Tibial nerve (tissue), 4 donors: Measurements from ENCODE around the gene RCN2. TPM values are rescaled to one million over a fixed set of nuclear protein-coding genes. Genes with fewer than 3 reads are reported as not detected.

Experiments used
- DNase-seq, 2 donors: peaks; one replicate each; pipeline ENCODE4 v3.0.0-alpha.2; 2019; ENCODE audit warnings: low spot score in 2 of 2
- H3K27ac ChIP-seq, 4 donors: fragments of 200-600 bp; sonication (generic) in 3 of 4; one replicate each; pipeline ENCODE4 v1.5.1; 2017 to 2019; ENCODE audit warnings: mild to moderate bottlenecking in 1 of 4
- H3K27me3 ChIP-seq, 2 donors: fragments of 200-600 bp; sonication (generic) in 1 of 2; one replicate each; pipeline versions ENCODE4 v1.5.1 to v1.6.0; 2017 to 2019
- H3K36me3 ChIP-seq, 3 donors: fragments of 200-600 bp; sonication (generic); one replicate each; pipeline ENCODE4 v1.5.1; 2018 to 2019
- H3K4me1 ChIP-seq, 4 donors: fragments of 200-600 bp; sonication (generic) in 3 of 4; one replicate each; pipeline ENCODE4 v1.5.1; 2017 to 2019
- H3K4me3 ChIP-seq, 4 donors: fragments of 200-600 bp; sonication (generic) in 3 of 4; one replicate each; pipeline ENCODE4 v1.5.1; 2017 to 2019; ENCODE audit warnings: mild to moderate bottlenecking in 1 of 4, moderate library complexity in 1 of 4
- H3K9me3 ChIP-seq, 4 donors: fragments of 200-600 bp; sonication (generic) in 3 of 4; one replicate each; pipeline ENCODE4 v1.5.1; 2017 to 2019
- EP300 ChIP-seq, 2 donors: sonication (generic); formaldehyde crosslinking; IDR thresholded peaks; one replicate each; pipeline ENCODE4 v1.6.1; 2017; ENCODE audit warnings: antibody characterized with exemption in 2 of 2, mild to moderate bottlenecking in 1 of 2
- POLR2A ChIP-seq, 2 donors: fragments of 450-650 bp; IDR thresholded peaks; one replicate each; pipeline ENCODE4 v1.6.1; 2017; ENCODE audit warnings: antibody characterized with exemption in 2 of 2, mild to moderate bottlenecking in 2 of 2, moderate library complexity in 2 of 2
- WGBS, 2 donors: methylation state at CpG; one replicate each; pipeline ENCODE4 v1.1.5; 2018; 5-methylcytosine and 5-hydroxymethylcytosine counted together
- total RNA-seq, 4 donors: library from RNA; depleted of rRNA; stranded (reverse); fragments of >200 nt; gene quantifications; one replicate each; pipeline ENCODE4 v1.1.0, GENCODE V29; 2016
- TF ChIP-seq, protein P1 (sequence below), 5 experiments: fragments of 200-600 bp in 3 of 5; fragments of 450-650 bp in 2 of 5; sonication (generic) in 3 of 5; IDR thresholded peaks; one replicate each; pipeline ENCODE4 v1.5.1; 2016 to 2019; ENCODE audit warnings: antibody characterized with exemption in 5 of 5, mild to moderate bottlenecking in 3 of 5, moderate library complexity in 2 of 5

The RCN2 gene
- total RNA-seq, 4 donors from 2014 or later = 29.7 to 59.7 (median 43.8) TPM

DNA sequence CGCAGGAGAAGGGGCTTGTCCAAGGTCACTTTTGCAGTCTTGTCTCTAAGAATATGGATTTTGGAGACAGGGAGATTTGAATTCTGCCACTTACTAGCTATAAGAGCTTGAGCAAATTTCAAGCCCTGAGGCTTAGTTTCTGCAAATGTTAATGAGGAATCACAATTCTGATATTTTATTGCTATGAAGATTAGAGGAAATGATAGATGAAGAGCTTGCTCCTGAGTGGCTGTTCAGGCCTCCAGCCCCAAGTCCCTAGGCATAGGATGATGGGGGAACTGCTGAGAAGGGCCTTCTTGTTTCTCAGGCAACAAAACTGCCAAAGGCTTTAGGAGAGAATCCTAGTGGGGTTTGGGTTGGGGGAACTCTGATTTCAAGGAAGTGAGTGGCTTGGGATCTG lies 44.6 kb downstream of the RCN2 start:
- H3K4me3 ChIP-seq = no peak overlapping the region
- TF ChIP-seq, protein P1, sequence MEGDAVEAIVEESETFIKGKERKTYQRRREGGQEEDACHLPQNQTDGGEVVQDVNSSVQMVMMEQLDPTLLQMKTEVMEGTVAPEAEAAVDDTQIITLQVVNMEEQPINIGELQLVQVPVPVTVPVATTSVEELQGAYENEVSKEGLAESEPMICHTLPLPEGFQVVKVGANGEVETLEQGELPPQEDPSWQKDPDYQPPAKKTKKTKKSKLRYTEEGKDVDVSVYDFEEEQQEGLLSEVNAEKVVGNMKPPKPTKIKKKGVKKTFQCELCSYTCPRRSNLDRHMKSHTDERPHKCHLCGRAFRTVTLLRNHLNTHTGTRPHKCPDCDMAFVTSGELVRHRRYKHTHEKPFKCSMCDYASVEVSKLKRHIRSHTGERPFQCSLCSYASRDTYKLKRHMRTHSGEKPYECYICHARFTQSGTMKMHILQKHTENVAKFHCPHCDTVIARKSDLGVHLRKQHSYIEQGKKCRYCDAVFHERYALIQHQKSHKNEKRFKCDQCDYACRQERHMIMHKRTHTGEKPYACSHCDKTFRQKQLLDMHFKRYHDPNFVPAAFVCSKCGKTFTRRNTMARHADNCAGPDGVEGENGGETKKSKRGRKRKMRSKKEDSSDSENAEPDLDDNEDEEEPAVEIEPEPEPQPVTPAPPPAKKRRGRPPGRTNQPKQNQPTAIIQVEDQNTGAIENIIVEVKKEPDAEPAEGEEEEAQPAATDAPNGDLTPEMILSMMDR (IDR thresholded peaks at IDR 0.05) = no peak
- DNase-seq = no peak
- H3K36me3 ChIP-seq = no peaks in the 10 kb centered on the region
- H3K4me1 ChIP-seq = peaks cover 0 to 9% (median 0%) of the 10 kb centered on the region in 4 donors
- H3K27ac ChIP-seq = no peak overlapping the region
- no peaks in the 10 kb centered on the region for H3K9me3 ChIP-seq
- no peaks in the 10 kb centered on the region for H3K27me3 ChIP-seq
- 78 to 86% methylated on average over 1 of the region's 1 CpG for WGBS, 2 donors

DNA sequence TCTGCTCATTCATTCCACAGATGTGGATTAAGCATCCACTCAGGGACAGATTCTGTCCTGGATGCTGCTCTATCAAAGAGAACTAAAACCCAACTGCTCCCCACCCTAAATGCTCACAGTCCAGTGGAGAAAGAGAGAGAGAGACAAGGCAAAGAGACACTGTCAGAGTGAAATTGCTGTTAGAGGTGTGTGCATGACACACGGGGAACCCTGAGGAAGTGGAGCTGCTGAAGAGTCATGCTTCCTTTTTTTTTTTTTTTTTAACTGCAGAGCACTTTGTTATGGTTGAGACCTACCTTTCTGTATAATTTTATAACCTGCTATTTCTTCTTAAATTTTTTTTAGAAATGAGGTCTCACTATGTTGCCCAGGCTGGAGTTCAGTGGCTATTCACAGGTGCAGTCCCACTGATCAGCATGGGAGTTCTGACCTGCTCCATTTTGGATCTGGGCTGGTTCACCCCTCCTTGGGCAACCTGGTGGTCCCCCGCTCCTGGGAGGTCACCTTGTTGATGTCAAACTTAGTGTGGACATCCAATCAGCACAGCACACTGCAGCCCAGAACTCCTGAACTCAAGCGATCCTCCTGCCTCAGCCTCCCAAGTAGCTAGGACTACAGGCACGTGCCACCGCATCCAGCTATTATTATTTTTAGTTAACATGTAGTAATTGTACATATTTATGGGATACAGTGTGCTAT lies 45.2 kb downstream of the RCN2 start:
- H3K27me3 ChIP-seq = no peaks in the 10 kb centered on the region
- DNase-seq = no peak
- 88 to 89% methylated on average over 5 of the region's 5 CpGs for WGBS, 2 donors
- no peaks in the 10 kb centered on the region for H3K36me3 ChIP-seq
- no peak overlapping the region for H3K4me3 ChIP-seq
- no peak overlapping the region for H3K27ac ChIP-seq
- H3K9me3 ChIP-seq = no peaks in the 10 kb centered on the region
- TF ChIP-seq POLR2A (IDR thresholded peaks at IDR 0.05) = no peak
- TF ChIP-seq, protein P1 (IDR thresholded peaks at IDR 0.05) = no peak
- no peak for TF ChIP-seq EP300 (IDR thresholded peaks at IDR 0.05)
- H3K4me1 ChIP-seq = peaks cover 0 to 9% (median 0%) of the 10 kb centered on the region in 4 donors

DNA sequence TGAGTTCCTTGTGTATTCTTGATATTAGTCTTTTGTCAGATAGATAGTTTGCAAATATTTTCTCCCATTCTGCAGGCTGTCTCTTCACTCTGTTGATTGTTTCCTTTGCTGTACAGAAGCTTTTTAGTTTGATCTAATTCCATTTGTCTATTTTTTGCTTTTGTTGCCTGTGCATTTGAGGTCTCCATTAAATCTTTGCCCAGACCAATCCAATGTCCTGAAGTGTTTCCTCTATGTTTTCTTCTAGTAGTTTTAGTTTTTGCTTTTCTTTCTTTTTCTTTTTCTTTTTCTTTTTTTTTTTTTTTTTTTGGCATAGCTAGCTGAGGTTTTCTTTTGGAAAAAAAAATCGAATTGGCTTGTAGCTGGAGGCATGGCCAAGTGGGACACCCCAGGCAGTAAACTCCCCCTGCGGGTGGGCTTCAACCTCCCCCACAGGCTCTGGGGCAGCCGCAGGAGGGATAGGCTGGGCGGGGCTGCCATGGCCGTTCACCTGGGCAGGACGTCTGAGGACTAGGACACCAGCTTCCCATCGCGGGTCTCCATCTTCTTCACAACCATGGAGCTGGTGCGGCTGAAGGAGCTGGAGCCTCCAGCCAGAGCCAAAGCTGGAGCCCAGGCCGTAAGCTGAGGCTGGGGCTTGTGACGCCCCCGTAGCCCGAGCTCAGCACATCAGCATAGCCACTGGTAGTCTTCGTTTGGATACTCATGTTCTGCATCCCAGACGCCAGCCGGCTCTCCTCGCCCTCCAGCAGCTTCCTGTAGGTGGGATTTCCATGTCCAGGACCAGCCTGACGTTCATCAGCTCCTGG lies 47.2 kb downstream of the RCN2 start:
- H3K27me3 ChIP-seq = no peaks in the 10 kb centered on the region
- WGBS, 2 donors = 92 to 96% methylated on average over 15 to 18 of the region's 18 CpGs
- H3K27ac ChIP-seq = no peak overlapping the region
- no peak for DNase-seq
- no peak overlapping the region for H3K4me3 ChIP-seq
- peaks cover 0 to 10% (median 0%) of the 10 kb centered on the region in 4 donors for H3K4me1 ChIP-seq
- no peaks in the 10 kb centered on the region for H3K9me3 ChIP-seq
- TF ChIP-seq POLR2A (IDR thresholded peaks at IDR 0.05) (no peak), EP300 (IDR thresholded peaks at IDR 0.05) (no peak)
- TF ChIP-seq, protein P1 (IDR thresholded peaks at IDR 0.05) = no peak
- H3K36me3 ChIP-seq = no peaks in the 10 kb centered on the region

DNA sequence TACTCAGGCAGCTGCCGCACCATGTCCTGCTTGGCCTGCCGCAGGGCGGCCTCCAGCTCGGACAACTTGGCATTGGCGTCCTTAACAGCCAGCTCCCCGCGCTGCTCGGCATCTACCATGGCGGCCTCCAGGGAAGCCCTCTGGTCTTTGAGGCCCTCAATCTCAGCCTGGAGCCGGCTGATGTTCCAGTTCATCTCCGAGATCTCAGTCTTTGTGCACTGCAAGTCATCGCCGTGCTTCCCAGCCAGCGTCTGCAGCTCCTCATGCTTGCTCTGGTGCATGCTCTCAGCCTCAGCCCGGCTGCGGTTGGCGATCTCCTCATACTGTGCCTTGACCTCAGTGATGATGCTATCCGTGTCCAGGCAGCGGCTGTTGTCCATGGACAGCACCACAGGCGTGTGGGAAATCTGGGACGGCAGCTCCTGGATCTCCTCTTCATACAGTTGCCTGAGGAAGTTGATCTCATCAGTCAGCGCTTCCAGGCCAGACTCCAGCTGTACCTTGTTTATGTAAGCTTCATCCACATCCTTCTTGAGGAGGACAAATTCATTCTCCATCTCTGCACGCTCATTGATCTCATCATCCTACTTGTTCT lies 47.9 kb downstream of the RCN2 start:
- DNase-seq = no peak
- 95 to 96% methylated on average over 23 of the region's 23 CpGs for WGBS, 2 donors
- H3K27me3 ChIP-seq = no peaks in the 10 kb centered on the region

More for the DNA sequence above, 47.9 kb downstream of the RCN2 start:
- Histone ChIP-seq H3K4me1 (peaks cover 0 to 10% (median 0%) of the 10 kb centered on the region in 4 donors), H3K36me3 (no peaks in the 10 kb centered on the region), H3K27ac (no peak overlapping the region), H3K4me3 (no peak overlapping the region), H3K9me3 (no peaks in the 10 kb centered on the region)
- TF ChIP-seq, protein P1 (IDR thresholded peaks at IDR 0.05) = no peak
- TF ChIP-seq EP300 (IDR thresholded peaks at IDR 0.05) (no peak), POLR2A (IDR thresholded peaks at IDR 0.05) (no peak)
